IPS-18a (cell line): Measurements from ENCODE around the gene RFC1.
"Not testable (repeated sequence)": the region's sequence is repeated elsewhere in the genome, so short reads cannot be mapped to it uniquely, and the experiment has no call there.

Experiments
- H3K27ac ChIP-seq: one replicate; pipeline ENCODE4 v1.5.1; 2013; ENCODE audit warnings: low read length
- H3K27me3 ChIP-seq: one replicate; pipeline ENCODE4 v1.6.1; 2013; ENCODE audit warnings: mild to moderate bottlenecking, low read length; ENCODE audit not compliant: control insufficient read depth, insufficient read depth
- H3K36me3 ChIP-seq: one replicate; pipeline ENCODE4 v1.6.1; 2013; ENCODE audit warnings: low read depth, low read length; ENCODE audit not compliant: control insufficient read depth
- H3K4me1 ChIP-seq: one replicate; pipeline ENCODE4 v1.6.1; 2013; ENCODE audit warnings: low read depth, low read length; ENCODE audit not compliant: control insufficient read depth
- H3K4me3 ChIP-seq: one replicate; pipeline ENCODE4 v1.5.1; 2013; ENCODE audit warnings: low read length
- H3K9ac ChIP-seq: one replicate; pipeline ENCODE4 v1.6.1; 2013; ENCODE audit warnings: mild to moderate bottlenecking, low read length, moderate library complexity
- H3K9me3 ChIP-seq: one replicate; pipeline ENCODE4 v1.6.1; 2013; ENCODE audit warnings: low read depth, low read length; ENCODE audit not compliant: control insufficient read depth

Gene RFC1

DNA sequence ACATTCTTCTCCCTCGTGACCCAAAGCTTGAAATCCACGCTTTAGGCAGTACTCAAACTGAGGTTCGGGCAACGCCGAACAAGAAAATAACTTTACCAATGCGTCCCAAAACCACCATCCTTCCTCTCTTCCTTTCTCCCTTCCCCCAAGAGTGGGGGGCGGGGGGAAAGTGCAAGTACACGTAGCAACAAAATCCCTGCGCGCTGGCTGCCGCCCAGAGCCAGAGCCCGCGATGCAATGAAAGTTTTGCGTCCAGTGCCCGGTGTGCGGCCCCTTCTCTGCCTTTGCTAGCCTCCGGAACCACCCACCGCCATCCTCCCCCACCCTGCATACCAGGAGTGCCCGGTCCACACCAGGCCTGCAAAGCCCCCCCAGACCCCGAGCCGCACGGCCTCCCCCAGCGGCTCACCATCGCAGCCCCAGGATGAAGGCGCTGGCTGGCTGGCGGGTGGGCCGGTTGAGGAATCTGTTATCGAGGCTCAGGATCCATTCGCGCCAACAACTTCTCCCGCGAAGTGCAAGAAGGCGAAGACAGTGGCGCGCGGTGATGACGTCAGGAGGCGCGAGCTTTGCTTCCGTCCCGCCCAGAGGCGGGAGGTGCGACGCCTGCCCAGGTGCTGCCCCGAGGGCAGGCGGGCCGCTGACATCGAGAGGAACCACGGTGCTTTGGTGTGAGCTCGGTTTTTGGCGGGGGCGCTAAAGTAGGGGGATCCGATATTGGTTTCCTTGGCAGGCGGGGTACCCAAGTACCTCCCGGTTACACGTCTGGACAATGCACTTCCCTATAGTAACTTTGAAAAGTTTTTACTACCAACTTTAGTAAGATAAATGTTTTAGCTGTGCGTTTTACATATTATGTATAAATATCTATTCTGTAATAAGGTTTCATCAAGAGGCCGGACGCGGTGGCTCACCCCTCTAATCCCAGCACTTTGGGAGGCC, at the start of gene RFC1:
Gene RFC1 (minus strand): TSS at position 533 of the 942 bp plus-strand sequence. CDS start 121 bp downstream, at position 412.
- H3K4me1 ChIP-seq: peaks cover 3% of the 10 kb centered on the region
- no peaks in the 10 kb centered on the region for H3K36me3 ChIP-seq
- H3K27ac ChIP-seq: peak within 1 kb of the TSS; percentile 61
- peak within 1 kb of the TSS; percentile 90 for H3K4me3 ChIP-seq
- H3K27me3 ChIP-seq: peaks cover 16% of the 10 kb centered on the region
- H3K9ac ChIP-seq: peak within 1 kb of the TSS; percentile 83
- no peaks in the 10 kb centered on the region for H3K9me3 ChIP-seq

- H3K9me3 ChIP-seq: no peaks in the 10 kb centered on the region
- H3K36me3 ChIP-seq: no peaks in the 10 kb centered on the region
- no peaks in the 10 kb centered on the region for H3K4me1 ChIP-seq
- no peak overlapping the region for H3K9ac ChIP-seq
- H3K27me3 ChIP-seq: no peaks in the 10 kb centered on the region
- no peak overlapping the region for H3K4me3 ChIP-seq
- no peak overlapping the region for H3K27ac ChIP-seq
Observed at GRCh38 chr4:39415678-39416283, 49.6 kb upstream of the RFC1 start.

DNA sequence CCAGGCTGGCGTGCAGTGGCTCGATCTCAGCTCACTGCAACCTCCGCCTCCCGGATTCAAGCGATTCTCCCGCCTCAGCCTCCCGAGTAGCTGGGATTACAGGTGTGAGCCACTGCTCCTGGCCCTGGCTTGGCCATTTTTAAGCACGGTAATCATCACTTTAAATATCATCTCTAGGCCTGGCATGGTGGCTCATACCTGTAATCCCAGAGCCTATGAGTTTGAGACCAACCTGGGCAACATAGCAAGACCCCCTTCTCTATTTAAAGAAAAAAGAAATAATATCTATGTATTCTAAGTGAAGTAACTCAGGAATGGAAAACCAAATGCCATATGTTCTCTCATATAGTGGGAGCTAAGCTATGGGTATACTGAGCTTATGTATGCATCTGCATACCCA, 45.4 kb upstream of the RFC1 start:
- not testable (repeated sequence) for H3K9me3 ChIP-seq, H3K4me3 ChIP-seq, H3K36me3 ChIP-seq, H3K4me1 ChIP-seq, H3K27me3 ChIP-seq, H3K9ac ChIP-seq, H3K27ac ChIP-seq

GRCh38 chr4:39410415-39410814, 44.3 kb upstream of the RFC1 start:
- no peaks in the 10 kb centered on the region for H3K4me1 ChIP-seq
- no peak overlapping the region for H3K9ac ChIP-seq
- H3K9me3 ChIP-seq: no peaks in the 10 kb centered on the region
- H3K36me3 ChIP-seq: no peaks in the 10 kb centered on the region
- H3K27ac ChIP-seq: no peak overlapping the region
- H3K27me3 ChIP-seq: no peaks in the 10 kb centered on the region
- H3K4me3 ChIP-seq: no peak overlapping the region

GRCh38 chr4:39407584-39407885, 41.4 kb upstream of the RFC1 start:
- H3K9me3 ChIP-seq: no peaks in the 10 kb centered on the region
- H3K27ac ChIP-seq: no peak overlapping the region
- no peaks in the 10 kb centered on the region for H3K4me1 ChIP-seq
- no peak overlapping the region for H3K9ac ChIP-seq
- no peak overlapping the region for H3K4me3 ChIP-seq
- H3K27me3 ChIP-seq: no peaks in the 10 kb centered on the region
- H3K36me3 ChIP-seq: no peaks in the 10 kb centered on the region

GRCh38 chr4:39406763-39407583, 40.8 kb upstream of the RFC1 start, which contains the start of gene KLB:
Gene KLB, plus strand, starts transcription at chr4:39406930. Its CDS starts 20 bp downstream, at chr4:39406950.
- no peaks in the 10 kb centered on the region for H3K36me3 ChIP-seq
- no peak within 1 kb of the TSS for H3K9ac ChIP-seq
- no peak within 1 kb of the TSS for H3K4me3 ChIP-seq
- no peaks in the 10 kb centered on the region for H3K27me3 ChIP-seq
- H3K4me1 ChIP-seq: no peaks in the 10 kb centered on the region
- no peaks in the 10 kb centered on the region for H3K9me3 ChIP-seq
- H3K27ac ChIP-seq: no peak within 1 kb of the TSS

- not testable (repeated sequence) for H3K9me3 ChIP-seq, H3K36me3 ChIP-seq, H3K27me3 ChIP-seq, H3K27ac ChIP-seq, H3K9ac ChIP-seq, H3K4me1 ChIP-seq, H3K4me3 ChIP-seq
Observed at GRCh38 chr4:39401640-39402039, 35.5 kb upstream of the RFC1 start.

DNA sequence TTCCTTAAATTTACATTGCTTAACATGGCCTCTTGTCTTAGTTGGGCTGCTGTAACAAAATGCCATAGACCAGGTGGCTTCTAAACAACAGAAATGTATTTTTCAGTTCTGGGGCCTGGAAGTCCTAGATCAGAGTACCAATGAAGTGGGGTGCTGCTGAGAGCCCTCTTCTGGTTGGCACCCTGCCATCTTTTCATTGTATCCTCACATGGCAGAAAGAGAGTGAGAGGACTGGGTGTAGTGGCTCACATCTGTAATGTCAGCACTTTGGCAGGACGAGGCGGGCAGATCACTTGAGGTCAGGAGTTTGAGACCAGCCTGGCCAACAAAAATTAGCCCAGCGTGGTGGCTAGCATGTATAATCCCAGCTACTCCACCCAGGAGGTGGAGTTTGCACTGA, 28.5 kb upstream of the RFC1 start:
- no peaks in the 10 kb centered on the region for H3K4me1 ChIP-seq

DNA sequence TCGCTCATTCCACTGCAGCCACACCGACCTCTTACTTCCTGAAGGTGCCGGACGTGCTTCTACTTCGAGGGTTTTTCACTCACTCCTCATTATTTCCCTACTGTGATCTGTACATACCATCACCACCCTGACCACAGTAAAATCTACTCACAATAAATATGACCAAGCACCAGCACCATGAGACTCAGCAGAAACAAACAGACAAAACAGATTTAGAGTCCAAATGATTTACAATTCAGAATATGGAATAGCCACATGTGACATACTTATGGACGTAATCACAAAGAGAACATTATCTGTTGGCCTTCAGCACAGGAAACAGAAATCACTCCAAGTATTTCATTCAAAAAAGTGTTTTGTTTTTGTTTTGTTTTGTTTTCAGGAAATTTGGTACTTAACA, 24.4 kb upstream of the RFC1 start:
- Histone ChIP-seq H3K9me3 (no peaks in the 10 kb centered on the region), H3K27ac (no peak overlapping the region), H3K9ac (no peak overlapping the region), H3K4me3 (no peak overlapping the region), H3K27me3 (no peaks in the 10 kb centered on the region), H3K4me1 (no peaks in the 10 kb centered on the region), H3K36me3 (no peaks in the 10 kb centered on the region)

More for the DNA sequence above, 28.5 kb upstream of the RFC1 start:
- H3K36me3 ChIP-seq: no peaks in the 10 kb centered on the region
- H3K9ac ChIP-seq: no peak overlapping the region
- H3K4me3 ChIP-seq: no peak overlapping the region
- no peaks in the 10 kb centered on the region for H3K27me3 ChIP-seq
- no peak overlapping the region for H3K27ac ChIP-seq
- no peaks in the 10 kb centered on the region for H3K9me3 ChIP-seq

- Histone ChIP-seq H3K4me1 (no peaks in the 10 kb centered on the region), H3K9me3 (no peaks in the 10 kb centered on the region), H3K27ac (no peak overlapping the region), H3K9ac (no peak overlapping the region), H3K27me3 (no peaks in the 10 kb centered on the region), H3K36me3 (no peaks in the 10 kb centered on the region), H3K4me3 (no peak overlapping the region)
Observed at GRCh38 chr4:39384563-39384962, 18.4 kb upstream of the RFC1 start.

DNA sequence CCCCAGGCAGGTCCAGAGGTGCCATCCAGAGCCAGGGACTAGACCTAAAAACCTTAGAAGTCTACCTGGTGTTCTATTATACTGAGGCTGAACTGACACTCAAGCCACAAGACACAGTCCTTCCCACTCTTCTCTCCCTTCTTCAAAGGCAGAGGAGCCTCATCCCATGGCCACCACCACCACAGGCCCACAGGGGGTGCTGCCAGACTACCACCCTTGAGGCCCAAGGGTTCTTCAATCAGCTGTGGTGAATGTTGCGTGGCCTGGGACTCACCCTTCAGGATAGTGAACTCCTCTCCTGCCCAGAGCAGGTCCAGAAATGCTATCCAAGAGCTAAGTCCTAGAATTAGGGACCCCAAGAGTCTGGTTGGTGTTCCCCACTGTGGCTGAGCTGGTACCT, 17.5 kb upstream of the RFC1 start:
- Histone ChIP-seq H3K9me3 (no peaks in the 10 kb centered on the region), H3K9ac (no peak overlapping the region), H3K4me3 (no peak overlapping the region), H3K27me3 (no peaks in the 10 kb centered on the region), H3K27ac (no peak overlapping the region), H3K4me1 (no peaks in the 10 kb centered on the region), H3K36me3 (no peaks in the 10 kb centered on the region)
